ENCODE data around the gene SLC27A2. TPM values are rescaled to one million over a fixed set of nuclear protein-coding genes. Genes with fewer than 3 reads are reported as not detected.

The SLC27A2 gene
- total RNA-seq, 6 donors from 2014 or later = 0.66 to 18.2 (median 2.5) TPM

- DNase-seq (no peak), ATAC-seq (ENCODE audit: low FRiP score in 2 of 2) (no peak)
- H3K4me1 ChIP-seq = peaks cover 0 to 7% (median 0%) of the 10 kb centered on the region in 4 donors
- no peaks in the 10 kb centered on the region for H3K36me3 ChIP-seq
- TF ChIP-seq CTCF (IDR thresholded peaks at IDR 0.05) (no peak), POLR2AphosphoS5 (IDR thresholded peaks at IDR 0.05) (no peak), POLR2A (IDR thresholded peaks at IDR 0.05) (no peak), EP300 (IDR thresholded peaks at IDR 0.05) (no peak)
- H3K4me3 ChIP-seq = no peak overlapping the region
- WGBS, 2 donors = 88 to 98% methylated on average over 2 of the region's 2 CpGs
- no peaks in the 10 kb centered on the region for H3K9me3 ChIP-seq
- no peak overlapping the region for H3K27ac ChIP-seq
- no peaks in the 10 kb centered on the region for H3K27me3 ChIP-seq
Observed at GRCh38 chr15:50137893-50138292, 44.1 kb upstream of the SLC27A2 start.

GRCh38 chr15:50138391-50138790 is 43.6 kb upstream of the SLC27A2 start:
- no peak for DNase-seq
- Histone ChIP-seq H3K4me3 (no peak overlapping the region), H3K36me3 (no peaks in the 10 kb centered on the region), H3K9me3 (no peaks in the 10 kb centered on the region), H3K27ac (no peak overlapping the region), H3K27me3 (no peaks in the 10 kb centered on the region), H3K4me1 (peaks cover 0 to 7% (median 0%) of the 10 kb centered on the region in 4 donors)
- ATAC-seq (ENCODE audit: low FRiP score in 2 of 2) = no peak
- no peak for TF ChIP-seq CTCF (IDR thresholded peaks at IDR 0.05)
- no peak for TF ChIP-seq POLR2A (IDR thresholded peaks at IDR 0.05)
- no peak for TF ChIP-seq EP300 (IDR thresholded peaks at IDR 0.05)
- no peak for TF ChIP-seq POLR2AphosphoS5 (IDR thresholded peaks at IDR 0.05)

- WGBS, 2 donors = 0% methylated on average over 1 of the region's 1 CpG
- H3K4me1 ChIP-seq = no peaks in the 10 kb centered on the region
- H3K36me3 ChIP-seq = no peaks in the 10 kb centered on the region
- H3K27me3 ChIP-seq = no peaks in the 10 kb centered on the region
- H3K27ac ChIP-seq = no peak overlapping the region
- no peak overlapping the region for H3K4me3 ChIP-seq
- DNase-seq (no peak), ATAC-seq (ENCODE audit: low FRiP score in 2 of 2) (no peak)
- TF ChIP-seq POLR2AphosphoS5 (IDR thresholded peaks at IDR 0.05) (no peak), POLR2A (IDR thresholded peaks at IDR 0.05) (no peak), CTCF (IDR thresholded peaks at IDR 0.05) (no peak), EP300 (IDR thresholded peaks at IDR 0.05) (no peak)
- H3K9me3 ChIP-seq = no peaks in the 10 kb centered on the region
Observed at GRCh38 chr15:50140098-50140497, 41.9 kb upstream of the SLC27A2 start.

DNA sequence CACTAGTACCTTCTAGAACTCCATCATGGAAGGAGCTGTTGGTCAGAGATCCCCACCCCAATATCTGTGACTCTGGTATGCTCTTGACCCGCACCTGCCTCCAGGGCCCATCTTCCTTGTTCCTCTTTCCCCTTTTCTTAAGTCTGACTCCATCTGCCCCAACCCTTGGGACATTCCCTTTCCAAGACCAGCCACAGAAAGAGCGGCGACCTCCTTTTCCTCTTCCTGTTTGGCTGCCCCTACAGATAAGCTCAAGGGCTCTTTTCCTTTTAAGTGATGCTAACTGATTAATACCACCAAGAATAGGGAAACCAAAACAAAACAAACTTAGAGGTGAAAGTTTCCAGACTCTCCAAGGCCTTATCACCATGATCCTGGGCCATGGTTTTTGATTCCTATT is 41.0 kb upstream of the SLC27A2 start:
- no peaks in the 10 kb centered on the region for H3K27me3 ChIP-seq
- WGBS, 2 donors = 19 to 39% methylated on average over 3 of the region's 3 CpGs
- no peaks in the 10 kb centered on the region for H3K9me3 ChIP-seq
- no peaks in the 10 kb centered on the region for H3K4me1 ChIP-seq
- no peak for DNase-seq
- no peaks in the 10 kb centered on the region for H3K36me3 ChIP-seq
- no peak overlapping the region for H3K27ac ChIP-seq
- no peak overlapping the region for H3K4me3 ChIP-seq
- no peak for ATAC-seq (ENCODE audit: low FRiP score in 2 of 2)
- TF ChIP-seq POLR2A (IDR thresholded peaks at IDR 0.05) = no peak
- no peak for TF ChIP-seq EP300 (IDR thresholded peaks at IDR 0.05)
- TF ChIP-seq POLR2AphosphoS5 (IDR thresholded peaks at IDR 0.05) = no peak
- TF ChIP-seq CTCF (IDR thresholded peaks at IDR 0.05) = no peak

- ATAC-seq (ENCODE audit: low FRiP score in 2 of 2) = no peak
- Histone ChIP-seq H3K4me3 (no peak overlapping the region), H3K27me3 (no peaks in the 10 kb centered on the region), H3K27ac (no peak overlapping the region), H3K36me3 (no peaks in the 10 kb centered on the region), H3K4me1 (no peaks in the 10 kb centered on the region), H3K9me3 (no peaks in the 10 kb centered on the region)
- WGBS, 2 donors = 82 to 93% methylated on average over 5 of the region's 5 CpGs
- DNase-seq = no peak
- TF ChIP-seq POLR2AphosphoS5 (IDR thresholded peaks at IDR 0.05) = no peak
- no peak for TF ChIP-seq POLR2A (IDR thresholded peaks at IDR 0.05)
- no peak for TF ChIP-seq EP300 (IDR thresholded peaks at IDR 0.05)
- TF ChIP-seq CTCF (IDR thresholded peaks at IDR 0.05) = no peak
Observed at GRCh38 chr15:50141856-50142255, 40.1 kb upstream of the SLC27A2 start.
